Left hindlimb (tissue), 1 donor: ENCODE data around the gene PSMC4.

ENCODE experiments used
- DNase-seq: peaks from one replicate; pipeline ENCODE4 v3.0.0-alpha.2; 2018

The PSMC4 gene

GRCh38 chr19:39995794-39996193, 24.8 kb downstream of the PSMC4 start:
- DNase-seq = no peak

DNA sequence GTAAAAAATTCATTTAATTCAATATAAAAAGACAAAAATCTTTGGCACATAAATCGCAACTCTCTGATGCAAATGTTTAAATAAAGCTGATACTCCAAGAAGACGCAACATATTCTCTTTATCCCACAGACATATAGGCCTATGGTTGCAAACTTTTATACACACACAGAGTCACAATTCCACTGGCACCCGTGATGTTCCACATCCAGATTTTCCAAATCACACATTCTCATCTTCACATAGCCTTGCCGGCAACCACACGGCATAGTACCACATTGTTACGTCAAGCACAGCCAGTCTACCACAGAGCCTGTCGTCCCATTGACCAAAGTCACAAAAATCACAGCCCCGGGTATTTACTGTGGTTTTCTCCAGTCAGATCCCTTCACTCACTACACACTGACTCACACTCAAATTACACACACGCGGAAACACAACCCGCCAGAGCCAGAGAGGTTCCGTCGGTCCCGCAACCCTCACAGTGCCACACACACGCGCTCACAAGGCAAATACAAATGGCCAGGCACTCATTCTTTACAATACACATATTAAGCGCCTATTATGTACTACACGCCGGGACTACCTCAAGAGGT, 25.3 kb downstream of the PSMC4 start:
- peak; percentile 67 for DNase-seq

DNA sequence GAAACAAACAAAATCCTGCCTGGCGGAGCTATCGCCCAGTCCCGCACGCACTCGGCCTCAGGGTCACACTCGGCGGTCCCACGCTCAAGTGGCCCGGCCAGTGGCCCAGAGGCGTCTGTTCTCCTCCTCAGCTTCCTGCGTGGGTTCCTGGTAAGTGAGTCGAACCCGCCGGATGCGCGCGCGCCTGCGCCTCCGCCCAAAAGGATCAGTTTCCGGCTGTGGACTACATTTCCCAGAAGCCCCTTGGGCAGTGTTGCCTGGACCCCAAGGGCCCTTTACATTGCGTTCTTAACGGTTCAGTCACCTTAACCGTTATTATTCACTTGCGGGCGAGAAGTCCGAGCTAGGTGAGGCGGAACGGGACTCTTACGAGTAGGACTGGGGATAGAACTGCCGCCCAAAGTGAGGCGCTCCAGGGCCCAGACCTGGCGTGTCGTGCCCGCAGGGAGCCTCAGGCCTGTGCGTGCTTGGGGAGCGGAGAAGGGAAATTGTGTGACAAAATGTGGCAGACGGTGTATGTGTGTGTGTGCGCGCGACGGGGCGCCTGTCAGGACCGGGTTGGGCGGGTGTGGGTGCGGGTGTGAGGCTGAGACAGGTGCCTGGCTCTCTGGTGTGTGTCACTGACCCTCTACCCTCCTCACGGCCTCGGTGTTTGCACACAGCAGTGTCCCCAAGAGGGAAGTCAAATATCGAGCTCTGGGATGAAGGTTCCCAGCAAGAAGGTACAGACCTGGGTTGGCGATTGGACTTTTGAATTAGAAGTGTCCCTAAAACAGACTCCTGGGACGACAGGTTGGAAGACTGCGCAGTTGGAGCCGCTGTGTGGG, 26.1 kb downstream of the PSMC4 start, which contains the start of gene ZNF546:
Gene ZNF546, plus strand, starts transcription at position 250 of the 827 bp plus-strand sequence. CDS start 1,267 bp downstream, outside the sequence.
- peak; percentile 94 for DNase-seq

DNA sequence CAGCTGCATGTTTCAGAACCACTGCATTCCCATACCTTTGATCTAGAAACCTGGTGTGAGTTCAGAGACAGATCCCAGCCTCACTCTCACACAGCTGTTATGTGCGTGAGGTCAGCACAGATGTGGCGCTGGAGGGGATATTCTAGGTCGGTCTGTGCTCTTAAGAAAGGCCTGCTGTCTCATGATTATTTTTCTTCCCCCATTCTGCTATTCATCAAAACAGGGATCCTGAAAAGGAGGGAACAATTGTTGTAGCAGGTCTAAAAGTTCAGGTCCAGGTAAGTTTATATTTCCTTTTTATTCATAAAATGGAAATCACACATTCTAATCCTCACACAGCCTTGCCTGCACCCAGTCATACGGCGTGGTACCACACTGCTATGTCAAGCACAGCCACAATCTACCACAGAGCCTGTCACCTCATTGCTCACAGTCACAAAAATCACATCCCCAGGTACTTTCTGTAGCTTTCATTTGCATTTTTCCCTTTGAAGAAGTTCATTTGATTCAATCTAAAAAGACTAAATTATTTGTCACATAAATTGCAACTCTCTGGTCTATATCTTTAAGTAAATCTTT, 26.8 kb downstream of the PSMC4 start:
- DNase-seq = no peak

- DNase-seq = no peak
Observed at GRCh38 chr19:39998501-39998900, 27.5 kb downstream of the PSMC4 start.

- DNase-seq = no peak
Observed at GRCh38 chr19:40005691-40006272, 34.8 kb downstream of the PSMC4 start.

DNA sequence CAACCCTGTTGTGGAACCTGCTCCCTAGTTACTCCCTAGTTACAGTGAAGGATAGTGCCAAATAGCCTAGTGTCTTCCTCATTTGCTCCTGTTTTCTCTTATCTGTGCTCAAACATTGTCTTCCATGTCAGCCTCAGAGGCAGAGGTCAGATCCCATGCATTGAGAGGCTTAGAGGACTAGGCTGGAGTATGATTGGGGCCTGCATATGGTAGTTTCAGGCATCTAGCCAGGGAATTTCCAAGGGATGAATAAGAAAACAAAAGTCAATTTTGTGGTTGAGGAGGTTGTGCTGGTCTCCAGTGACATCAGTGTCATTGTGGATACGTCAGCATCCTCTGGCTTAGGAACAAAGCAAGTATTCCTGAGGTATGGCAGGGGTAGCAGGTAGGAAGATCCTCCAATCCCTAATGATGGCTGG, 35.3 kb downstream of the PSMC4 start:
- no peak for DNase-seq

- DNase-seq = no peak
Observed at GRCh38 chr19:40009674-40010073, 38.7 kb downstream of the PSMC4 start.

GRCh38 chr19:40013991-40014390, 43.0 kb downstream of the PSMC4 start:
- DNase-seq = no peak

DNA sequence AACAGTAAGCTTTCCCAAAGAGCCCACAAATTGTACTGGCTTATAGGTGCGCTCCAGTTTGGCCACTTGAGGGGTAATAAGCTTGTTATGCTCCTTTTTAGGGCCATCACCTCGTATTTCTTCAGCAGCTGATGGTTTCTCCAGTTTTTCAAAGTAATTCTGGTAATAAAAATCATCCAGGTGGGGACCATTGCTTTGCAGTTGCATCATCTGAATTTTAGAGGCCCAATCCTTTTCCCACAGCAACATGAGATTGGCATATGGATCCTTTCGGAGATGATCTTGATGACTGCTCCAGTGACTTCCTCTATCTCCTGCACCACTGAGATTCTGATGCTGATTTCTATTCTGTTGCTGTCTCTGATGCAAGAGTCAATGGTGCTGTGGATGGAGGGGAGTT, 53.0 kb downstream of the PSMC4 start:
- DNase-seq = no peak

GRCh38 chr19:40025938-40026596, 55.1 kb downstream of the PSMC4 start:
- DNase-seq = no peak

GRCh38 chr19:40026597-40026970, 55.6 kb downstream of the PSMC4 start:
- no peak for DNase-seq
